HEK293 (cell line): ENCODE data around the gene AGAP3.

Experiments
- CTCF ChIA-PET: fragments of 350-600 bp; formaldehyde crosslinking; extraction: SDS; loops from one replicate; lab custom pipeline; 2021; ENCODE audit warnings: antibody characterized with exemption; lab: Yijun Ruan, JAX
- POLR2A ChIA-PET: fragments of 300-600 bp; formaldehyde crosslinking; extraction: SDS; loops from one replicate; lab custom pipeline; 2020; ENCODE audit warnings: antibody characterized with exemption, inconsistent platforms; lab: Yijun Ruan, JAX
- H3K27ac ChIP-seq: fragments of 200-500 bp; sonication (Bioruptor generic); 2 replicates; pipeline ENCODE4 v1.5.1; 2014; ENCODE audit warnings: low read depth, low read length, control low read depth, inconsistent platforms; ENCODE audit errors: extremely low read depth
- H3K36me3 ChIP-seq, 2 experiments: fragments of 200-500 bp in 1 of 2; sonication (Bioruptor generic) in 1 of 2; 1 replicate in 1 of 2; 2 replicates in 1 of 2; pipeline ENCODE4 v1.5.1; 2014 to 2017; ENCODE audit warnings: inconsistent platforms in 2 of 2, low read length in 2 of 2; ENCODE audit not compliant: control insufficient read depth in 2 of 2, insufficient read depth in 1 of 2
- H3K4me1 ChIP-seq: fragments of 200-500 bp; sonication (Bioruptor generic); 2 replicates; pipeline ENCODE4 v1.5.1; 2014; ENCODE audit warnings: mild to moderate bottlenecking, low read length, inconsistent platforms; ENCODE audit not compliant: control insufficient read depth, insufficient read depth
- H3K4me3 ChIP-seq: 2 replicates; pipeline ENCODE4 v1.5.1; 2011; ENCODE audit warnings: low read depth, mild to moderate bottlenecking, control low read depth, low read length, moderate library complexity
- H3K9me3 ChIP-seq: fragments of 200-500 bp; sonication (Bioruptor generic); 2 replicates; pipeline ENCODE4 v1.5.1; 2014; ENCODE audit warnings: low read depth, low read length, inconsistent platforms; ENCODE audit not compliant: control insufficient read depth, insufficient read depth
- ATF2 ChIP-seq: fragments of 450-650 bp; formaldehyde crosslinking; IDR thresholded peaks from 2 replicates; pipeline ENCODE4 v1.5.1; 2016; ENCODE audit warnings: missing biosample characterization, missing genetic modification characterization, low read depth
- FEZF1 ChIP-seq: fragments of 450-650 bp; formaldehyde crosslinking; IDR thresholded peaks from 2 replicates; pipeline ENCODE4 v1.5.1; 2016; ENCODE audit warnings: missing biosample characterization, missing genetic modification characterization
- GLIS2 ChIP-seq: fragments of 450-650 bp; formaldehyde crosslinking; IDR thresholded peaks from 2 replicates; pipeline ENCODE4 v1.5.1; 2016; ENCODE audit warnings: missing biosample characterization, missing genetic modification characterization
- INSM2 ChIP-seq: fragments of 450-650 bp; formaldehyde crosslinking; IDR thresholded peaks from 2 replicates; pipeline ENCODE4 v1.5.1; 2016; ENCODE audit warnings: missing biosample characterization, missing genetic modification characterization
- KLF16 ChIP-seq: fragments of 450-650 bp; formaldehyde crosslinking; IDR thresholded peaks from 2 replicates; pipeline ENCODE4 v1.5.1; 2017; ENCODE audit warnings: missing biosample characterization, missing genetic modification characterization
- KLF9 ChIP-seq: fragments of 450-650 bp; formaldehyde crosslinking; IDR thresholded peaks from 2 replicates; pipeline ENCODE4 v1.5.1; 2016; ENCODE audit warnings: missing biosample characterization, missing genetic modification characterization, low read depth
- PRDM10 ChIP-seq: fragments of 450-650 bp; formaldehyde crosslinking; IDR thresholded peaks from 2 replicates; pipeline ENCODE4 v1.5.1; 2016; ENCODE audit warnings: missing biosample characterization, missing genetic modification characterization
- ZBTB10 ChIP-seq: fragments of 450-650 bp; formaldehyde crosslinking; IDR thresholded peaks from 2 replicates; pipeline ENCODE4 v1.5.1; 2016; ENCODE audit warnings: missing biosample characterization, missing genetic modification characterization
- ZBTB21 ChIP-seq: fragments of 450-650 bp; formaldehyde crosslinking; IDR thresholded peaks from 2 replicates; pipeline ENCODE4 v1.5.1; 2017; ENCODE audit warnings: missing biosample characterization, missing genetic modification characterization
- ZBTB48 ChIP-seq: fragments of 450-650 bp; formaldehyde crosslinking; IDR thresholded peaks from 2 replicates; pipeline ENCODE4 v1.5.1; 2016; ENCODE audit warnings: missing biosample characterization, missing genetic modification characterization
- ZBTB6 ChIP-seq: fragments of 450-650 bp; formaldehyde crosslinking; IDR thresholded peaks from 2 replicates; pipeline ENCODE4 v1.5.1; 2017; ENCODE audit warnings: missing biosample characterization, missing genetic modification characterization
- ZFP69B ChIP-seq: fragments of 450-650 bp; formaldehyde crosslinking; IDR thresholded peaks from 2 replicates; pipeline ENCODE4 v1.5.1; 2016; ENCODE audit warnings: missing biosample characterization, missing genetic modification characterization
- ZIC2 ChIP-seq: fragments of 450-650 bp; formaldehyde crosslinking; IDR thresholded peaks from 2 replicates; pipeline ENCODE4 v1.5.1; 2016; ENCODE audit warnings: missing biosample characterization, missing genetic modification characterization
- ZNF112 ChIP-seq: fragments of 450-650 bp; formaldehyde crosslinking; IDR thresholded peaks from 2 replicates; pipeline ENCODE4 v1.5.0; 2017; ENCODE audit warnings: missing biosample characterization, missing genetic modification characterization
- ZNF266 ChIP-seq: fragments of 450-650 bp; formaldehyde crosslinking; IDR thresholded peaks from 2 replicates; pipeline ENCODE4 v1.5.1; 2016; ENCODE audit warnings: missing biosample characterization, missing genetic modification characterization, low read depth
- ZNF324 ChIP-seq: fragments of 450-650 bp; formaldehyde crosslinking; IDR thresholded peaks from 2 replicates; pipeline ENCODE4 v1.5.1; 2016; ENCODE audit warnings: missing biosample characterization, missing genetic modification characterization
- ZNF335 ChIP-seq: fragments of 450-650 bp; formaldehyde crosslinking; conservative IDR thresholded peaks from 2 replicates; pipeline ENCODE4 v1.5.1; 2016; ENCODE audit warnings: missing biosample characterization, missing genetic modification characterization
- ZNF398 ChIP-seq: fragments of 450-650 bp; formaldehyde crosslinking; IDR thresholded peaks from 2 replicates; pipeline ENCODE4 v1.5.1; 2017; ENCODE audit warnings: missing biosample characterization, missing genetic modification characterization
- ZNF580 ChIP-seq: fragments of 450-650 bp; formaldehyde crosslinking; IDR thresholded peaks from 2 replicates; pipeline ENCODE4 v1.5.1; 2016; ENCODE audit warnings: missing biosample characterization, missing genetic modification characterization
- ZNF621 ChIP-seq: fragments of 450-650 bp; formaldehyde crosslinking; IDR thresholded peaks from 2 replicates; pipeline ENCODE4 v1.5.1; 2017; ENCODE audit warnings: missing biosample characterization, missing genetic modification characterization
- ZNF670 ChIP-seq: fragments of 450-650 bp; formaldehyde crosslinking; IDR thresholded peaks from 2 replicates; pipeline ENCODE4 v1.5.1; 2016; ENCODE audit warnings: missing biosample characterization, missing genetic modification characterization, low read depth
- ZNF707 ChIP-seq: fragments of 450-650 bp; formaldehyde crosslinking; IDR thresholded peaks from 2 replicates; pipeline ENCODE4 v1.5.1; 2016; ENCODE audit warnings: missing biosample characterization, missing genetic modification characterization
- ZNF785 ChIP-seq: fragments of 450-650 bp; formaldehyde crosslinking; IDR thresholded peaks from 2 replicates; pipeline ENCODE4 v1.5.1; 2016; ENCODE audit warnings: missing biosample characterization, missing genetic modification characterization

Gene AGAP3

GRCh38 chr7:151057989-151058780, 28.1 kb upstream of the AGAP3 start:
- no peaks in the 10 kb centered on the region; the same call in 1 of the 2 replicates for H3K4me1 ChIP-seq
- POLR2A ChIA-PET, result interaction anchor here (0.5 to 3.4 kb wide), 11 partner anchors 11 to 169 kb away, joined by 3 to 13 read pairs (median 5); partner anchors contain the start of genes ABCB8, ABCF2 and FASTK
- TF ChIP-seq INSM2 (peak; percentile 29; the same call in 1 of the 2 replicates), ZNF266 (tag by site-specific recombination) (no peak), ZNF621 (tag by site-specific recombination) (no peak), ZBTB21 (tag by site-specific recombination) (peak; percentile 93), ZBTB6 (tag by site-specific recombination) (peak; percentile 49; the same call in 1 of the 2 replicates), ZFP69B (tag by site-specific recombination) (peak; percentile 13; the same call in 1 of the 2 replicates), ZIC2 (peak; percentile 96), KLF9 (tag by site-specific recombination) (peak; percentile 68), ZNF324 (peak; percentile 72), ZNF112 (tag by site-specific recombination) (no peak), GLIS2 (tag by site-specific recombination) (peak; percentile 82), ZNF785 (0 out of 2 replicates have a peak, but pooled peaks have one; percentile 23), ZBTB10 (tag by site-specific recombination) (peak; percentile 97), ZNF670 (no peak), FEZF1 (tag by site-specific recombination) (peak; percentile 61), ZNF707 (tag by site-specific recombination) (no peak), ZNF580 (tag by site-specific recombination) (peak; percentile 7; the same call in 1 of the 2 replicates), ZNF398 (tag by site-specific recombination) (peak; percentile 54; the same call in 1 of the 2 replicates), PRDM10 (tag by site-specific recombination) (peak; percentile 25), ATF2 (tag by site-specific recombination) (peak; percentile 80), KLF16 (tag by site-specific recombination) (peak; percentile 52), ZBTB48 (tag by site-specific recombination) (peak; percentile 96), ZNF335 (peak; percentile 87)

More at GRCh38 chr7:151057989-151058780, 28.1 kb upstream of the AGAP3 start:
- Histone ChIP-seq H3K4me3 (peak overlapping the region; percentile 49), H3K9me3 (no peaks in the 10 kb centered on the region), H3K36me3 (peaks cover 0 to 42% of the 10 kb centered on the region in 2 experiments; a peak in 1 of 3 replicates), H3K27ac (peak overlapping the region; percentile 48)
- CTCF ChIA-PET, result interaction anchor here (0.8 to 1.9 kb wide), 3 partner anchors 27 to 46 kb away, joined by 3 to 4 read pairs (median 4); no protein-coding TSS in a partner anchor
